ENCODE measurements around the gene LRRFIP1. TPM values are rescaled to one million over a fixed set of nuclear protein-coding genes. Genes with fewer than 3 reads are reported as not detected.
A peak's percentile ranks its signal among the peaks of the same experiment; 100 is the strongest.

LRRFIP1 gene
- total RNA-seq, 4 donors from 2014 or later, result 51.5 to 95.4 (median 65.6) TPM

DNA sequence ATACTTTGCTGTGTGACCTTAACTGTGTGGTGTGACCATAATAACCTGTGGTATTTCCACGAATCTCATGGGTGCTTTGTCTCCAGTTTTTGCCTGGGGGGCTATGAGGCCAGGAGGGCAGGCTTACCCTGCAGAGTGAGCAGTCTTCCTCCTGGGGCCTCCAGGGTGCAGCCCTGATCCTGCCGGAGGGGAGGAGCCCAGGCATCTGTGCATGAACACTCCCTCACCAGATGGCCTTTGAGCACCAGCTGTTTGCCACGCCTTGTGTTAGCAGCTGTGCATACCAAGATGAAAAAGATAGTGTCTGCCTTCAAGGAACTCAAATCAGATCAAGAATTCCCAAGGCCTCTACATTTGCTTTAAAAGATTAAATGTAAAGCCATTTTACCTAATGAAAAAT lies 96.2 kb downstream of the LRRFIP1 start:
- Histone ChIP-seq H3K9me3 (no peaks in the 10 kb centered on the region), H3K4me1 (peaks cover 0 to 47% (median 11%) of the 10 kb centered on the region in 4 donors), H3K4me3 (no peak overlapping the region), H3K27ac (no peak overlapping the region), H3K36me3 (no peaks in the 10 kb centered on the region), H3K27me3 (no peaks in the 10 kb centered on the region)
- DNase-seq (ENCODE audit: low spot score in 2 of 2), result no peak
- 64 to 65% methylated on average over 3 of the region's 3 CpGs for WGBS, 2 donors
- no peak for TF ChIP-seq EP300 (IDR thresholded peaks at IDR 0.05)
- TF ChIP-seq POLR2A (IDR thresholded peaks at IDR 0.05), result no peak
- TF ChIP-seq, protein P1, sequence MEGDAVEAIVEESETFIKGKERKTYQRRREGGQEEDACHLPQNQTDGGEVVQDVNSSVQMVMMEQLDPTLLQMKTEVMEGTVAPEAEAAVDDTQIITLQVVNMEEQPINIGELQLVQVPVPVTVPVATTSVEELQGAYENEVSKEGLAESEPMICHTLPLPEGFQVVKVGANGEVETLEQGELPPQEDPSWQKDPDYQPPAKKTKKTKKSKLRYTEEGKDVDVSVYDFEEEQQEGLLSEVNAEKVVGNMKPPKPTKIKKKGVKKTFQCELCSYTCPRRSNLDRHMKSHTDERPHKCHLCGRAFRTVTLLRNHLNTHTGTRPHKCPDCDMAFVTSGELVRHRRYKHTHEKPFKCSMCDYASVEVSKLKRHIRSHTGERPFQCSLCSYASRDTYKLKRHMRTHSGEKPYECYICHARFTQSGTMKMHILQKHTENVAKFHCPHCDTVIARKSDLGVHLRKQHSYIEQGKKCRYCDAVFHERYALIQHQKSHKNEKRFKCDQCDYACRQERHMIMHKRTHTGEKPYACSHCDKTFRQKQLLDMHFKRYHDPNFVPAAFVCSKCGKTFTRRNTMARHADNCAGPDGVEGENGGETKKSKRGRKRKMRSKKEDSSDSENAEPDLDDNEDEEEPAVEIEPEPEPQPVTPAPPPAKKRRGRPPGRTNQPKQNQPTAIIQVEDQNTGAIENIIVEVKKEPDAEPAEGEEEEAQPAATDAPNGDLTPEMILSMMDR (IDR thresholded peaks at IDR 0.05), result no peak

DNA sequence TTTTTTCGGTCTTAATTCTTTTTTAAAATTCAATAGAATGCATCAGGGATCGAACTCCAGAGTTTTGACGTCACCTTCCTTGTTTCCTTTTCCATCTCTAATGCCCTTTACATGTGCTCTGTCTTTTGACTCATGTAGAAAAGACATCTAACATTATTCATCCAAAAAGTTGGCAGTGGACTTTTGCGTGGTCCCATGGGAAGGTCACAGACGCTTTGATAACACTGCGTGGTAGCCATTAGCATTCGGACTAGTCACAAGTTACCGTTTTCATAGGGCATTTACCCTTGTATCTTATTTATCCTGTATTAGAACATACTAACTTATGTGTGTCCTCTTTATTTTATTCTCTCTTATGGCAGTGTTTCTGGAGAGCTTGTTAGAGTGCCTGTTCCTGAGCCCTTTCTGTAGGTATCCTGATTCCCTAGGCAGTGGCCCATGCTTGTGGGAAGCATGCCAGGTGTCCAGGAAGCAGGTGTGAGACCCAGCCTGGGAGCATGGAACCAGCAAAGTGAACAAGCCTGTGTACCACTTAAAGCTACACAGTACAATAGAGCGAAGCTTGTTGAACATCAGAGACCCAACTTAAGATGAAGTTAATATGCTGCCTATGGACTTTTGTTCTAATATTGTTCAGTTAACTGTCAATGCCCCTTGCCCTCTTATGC lies 97.6 kb downstream of the LRRFIP1 start:
- Histone ChIP-seq H3K4me3 (no peak overlapping the region), H3K36me3 (no peaks in the 10 kb centered on the region), H3K4me1 (peaks cover 0 to 54% (median 11%) of the 10 kb centered on the region in 4 donors), H3K9me3 (no peaks in the 10 kb centered on the region), H3K27me3 (no peaks in the 10 kb centered on the region), H3K27ac (peak overlapping the region in 2 of 4 donors; percentile 7 to 46)
- TF ChIP-seq EP300 (IDR thresholded peaks at IDR 0.05) (no peak), POLR2A (IDR thresholded peaks at IDR 0.05) (no peak)
- TF ChIP-seq, protein P1 (IDR thresholded peaks at IDR 0.05), result no peak
- no peak for DNase-seq (ENCODE audit: low spot score in 2 of 2)
- WGBS, 2 donors, result 81 to 85% methylated on average over 9 of the region's 9 CpGs

DNA sequence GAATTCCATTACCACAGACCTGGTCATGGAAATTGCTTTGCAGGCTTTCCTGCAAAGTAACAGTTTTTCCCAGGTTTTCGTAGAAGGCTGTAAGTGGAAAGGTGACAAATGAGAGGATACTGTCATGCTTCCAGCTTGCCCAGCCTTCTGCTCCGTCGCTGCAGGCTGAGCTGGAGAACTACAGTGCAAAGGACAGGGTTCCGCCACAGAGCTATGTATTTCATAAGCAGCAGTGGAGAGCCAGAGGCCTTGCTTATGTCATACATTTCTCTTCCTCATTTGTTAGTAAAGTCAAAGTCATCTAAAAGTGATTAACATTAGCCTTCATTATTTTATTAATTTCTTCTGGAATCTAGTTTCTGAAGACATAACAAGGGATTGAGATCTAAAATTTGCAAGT lies 98.3 kb downstream of the LRRFIP1 start:
- peaks cover 0 to 61% (median 11%) of the 10 kb centered on the region in 4 donors for H3K4me1 ChIP-seq
- DNase-seq (ENCODE audit: low spot score in 2 of 2), result no peak
- H3K9me3 ChIP-seq, result no peaks in the 10 kb centered on the region
- H3K4me3 ChIP-seq, result no peak overlapping the region
- H3K27me3 ChIP-seq, result no peaks in the 10 kb centered on the region
- peak overlapping the region in 1 of 4 donors; percentile 46 for H3K27ac ChIP-seq
- no peak for TF ChIP-seq POLR2A (IDR thresholded peaks at IDR 0.05)
- TF ChIP-seq, protein P1 (IDR thresholded peaks at IDR 0.05), result no peak
- TF ChIP-seq EP300 (IDR thresholded peaks at IDR 0.05), result peak in 1 of 2 donors; percentile 25
- no peaks in the 10 kb centered on the region for H3K36me3 ChIP-seq
- 84 to 97% methylated on average over 4 of the region's 4 CpGs for WGBS, 2 donors

DNA sequence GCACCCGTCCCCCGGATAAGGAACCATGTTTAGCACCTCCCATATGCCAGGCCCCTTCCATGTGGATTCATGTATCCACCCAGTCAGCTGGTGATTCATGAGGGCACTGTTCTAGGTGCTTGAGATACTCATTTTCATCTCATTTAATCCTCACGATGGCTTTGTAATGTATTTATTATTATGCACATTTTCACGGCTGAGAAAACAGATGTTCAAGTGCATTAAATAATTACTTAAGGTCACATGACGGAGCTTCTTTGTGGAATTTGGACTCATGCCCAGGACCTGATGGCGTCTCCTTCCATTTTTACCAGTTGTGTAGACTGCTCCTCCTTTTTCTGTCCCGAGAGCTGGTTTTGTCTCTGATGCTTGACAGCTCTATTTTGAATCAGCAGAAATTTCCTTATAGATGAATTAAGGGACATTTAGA lies 99.0 kb downstream of the LRRFIP1 start:
- Histone ChIP-seq H3K9me3 (no peaks in the 10 kb centered on the region), H3K27ac (peak overlapping the region in 1 of 4 donors; percentile 25), H3K4me3 (no peak overlapping the region), H3K27me3 (no peaks in the 10 kb centered on the region), H3K4me1 (peaks cover 0 to 64% (median 15%) of the 10 kb centered on the region in 4 donors), H3K36me3 (no peaks in the 10 kb centered on the region)
- 22 to 29% methylated on average over 7 of the region's 7 CpGs for WGBS, 2 donors
- no peak for TF ChIP-seq EP300 (IDR thresholded peaks at IDR 0.05)
- no peak for DNase-seq (ENCODE audit: low spot score in 2 of 2)

DNA sequence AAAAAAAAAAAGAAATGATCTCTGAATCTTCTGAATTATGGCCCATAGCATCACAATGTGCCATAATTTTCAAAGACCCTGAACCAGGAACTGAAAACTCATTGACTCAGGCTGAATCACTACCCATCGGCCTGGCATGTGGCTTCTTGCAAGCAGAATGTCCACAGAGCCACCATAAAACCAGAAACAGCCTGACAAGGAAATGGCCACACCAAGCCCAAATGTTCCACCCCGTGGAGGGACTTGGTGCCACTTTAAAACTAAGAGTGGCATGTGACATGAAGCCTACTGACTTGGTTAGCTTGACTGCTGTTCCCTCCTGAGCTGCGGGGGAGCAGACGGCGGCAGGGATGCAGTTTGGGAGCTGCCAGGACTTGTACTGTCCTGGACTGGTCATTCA lies 100.0 kb downstream of the LRRFIP1 start:
- peaks cover 0 to 70% (median 18%) of the 10 kb centered on the region in 4 donors for H3K4me1 ChIP-seq
- DNase-seq (ENCODE audit: low spot score in 2 of 2), result no peak
- no peaks in the 10 kb centered on the region for H3K27me3 ChIP-seq
- no peak overlapping the region for H3K4me3 ChIP-seq
- H3K9me3 ChIP-seq, result no peaks in the 10 kb centered on the region
- H3K36me3 ChIP-seq, result no peaks in the 10 kb centered on the region
- TF ChIP-seq EP300 (IDR thresholded peaks at IDR 0.05) (peak in 1 of 2 donors; percentile 18), POLR2A (IDR thresholded peaks at IDR 0.05) (no peak)
- TF ChIP-seq, protein P1 (IDR thresholded peaks at IDR 0.05), result no peak
- 84 to 90% methylated on average over 5 of the region's 5 CpGs for WGBS, 2 donors
- peak overlapping the region in 1 of 4 donors; percentile 25 for H3K27ac ChIP-seq
